H1 (cell line): ENCODE data around the gene EGFLAM. TPM values are rescaled to one million over a fixed set of nuclear protein-coding genes. Genes with fewer than 3 reads are reported as not detected.

Experiments
- CTCF ChIA-PET: fragments of 300-600 bp; sonication (Branson Sonifier 250); formaldehyde crosslinking; loops from one replicate; lab custom pipeline; 2021; ENCODE audit not compliant: partially characterized antibody; lab: Charles Lee
- POLR2A ChIA-PET: fragments of 300-600 bp; sonication (Branson Sonifier 250); formaldehyde crosslinking; loops from one replicate; lab custom pipeline; 2021; ENCODE audit warnings: inconsistent platforms; ENCODE audit not compliant: partially characterized antibody; lab: Charles Lee
- DNase-seq, 2 experiments: peaks; one replicate each; pipeline versions ENCODE4 v3.0.0 to v3.0.0-alpha.2; 2010 to 2022; ENCODE audit warnings: low spot score in 2 of 2, low read depth in 1 of 2, mixed read lengths in 1 of 2
- FAIRE-seq: peaks from 2 replicates; lab custom pipeline; 2011; peaks lifted over from hg19 to GRCh38; lab: Jason Lieb, UNC
- H2AFZ ChIP-seq: 2 replicates; pipeline ENCODE4 v1.8.1; 2012; ENCODE audit warnings: low read length, inconsistent platforms
- H2AK5ac ChIP-seq: 2 replicates; pipeline ENCODE4 v1.6.1; 2013; ENCODE audit warnings: low read depth, low read length
- H2BK120ac ChIP-seq: replicated peaks from 2 replicates; pipeline ENCODE3; 2013; ENCODE audit warnings: low read depth, low read length, inconsistent platforms
- H2BK12ac ChIP-seq: 2 replicates; pipeline ENCODE4 v1.6.1; 2013; ENCODE audit warnings: low read depth, low read length
- H2BK15ac ChIP-seq: 2 replicates; pipeline ENCODE4 v1.6.1; 2013; ENCODE audit warnings: low read length
- H2BK20ac ChIP-seq: 2 replicates; pipeline ENCODE4 v1.6.1; 2013; ENCODE audit warnings: low read length
- H2BK5ac ChIP-seq: 2 replicates; pipeline ENCODE4 v1.6.1; 2013; ENCODE audit warnings: low read depth, low read length
- H3K14ac ChIP-seq: 2 replicates; pipeline ENCODE4 v1.6.1; 2013; ENCODE audit warnings: inconsistent platforms; ENCODE audit not compliant: insufficient read length
- H3K18ac ChIP-seq: 2 replicates; pipeline ENCODE4 v1.6.1; 2013; ENCODE audit warnings: low read length; ENCODE audit errors: extremely low read depth
- H3K23ac ChIP-seq: 2 replicates; pipeline ENCODE4 v1.6.1; 2013; ENCODE audit warnings: inconsistent platforms; ENCODE audit not compliant: insufficient read length
- H3K23me2 ChIP-seq: 2 replicates; pipeline ENCODE4 v1.6.1; 2013; ENCODE audit warnings: low read depth, low read length
- H3K27ac ChIP-seq: 2 replicates; pipeline ENCODE4 v1.6.1; 2011; ENCODE audit warnings: low read depth, low read length, inconsistent platforms
- H3K27me3 ChIP-seq, 4 experiments: replicated peaks in 1 of 4; 1 replicate in 1 of 4; 2 replicates in 3 of 4; pipeline versions ENCODE4 v1.6.1 to v1.8.1; 2011 to 2013; ENCODE audit warnings: low read length in 3 of 4, mild to moderate bottlenecking in 3 of 4, inconsistent platforms in 2 of 4, mixed read lengths in 2 of 4, moderate library complexity in 1 of 4; ENCODE audit not compliant: control insufficient read depth in 3 of 4, insufficient read depth in 3 of 4; ENCODE audit errors: extremely low read depth in 1 of 4
- H3K36me3 ChIP-seq, 4 experiments: 2 replicates each; pipeline versions ENCODE4 v1.6.1 to v1.8.1; 2011 to 2013; ENCODE audit warnings: mild to moderate bottlenecking in 4 of 4, low read length in 3 of 4, moderate library complexity in 2 of 4, control low read depth in 1 of 4, inconsistent platforms in 1 of 4; ENCODE audit not compliant: insufficient read depth in 4 of 4, control insufficient read depth in 2 of 4
- H3K4ac ChIP-seq: replicated peaks from 2 replicates; pipeline ENCODE3; 2013; ENCODE audit warnings: low read length, low read depth, mixed read lengths, inconsistent platforms; ENCODE audit not compliant: insufficient read length
- H3K4me1 ChIP-seq, 4 experiments: replicated peaks in 1 of 4; 1 replicate in 1 of 4; 2 replicates in 3 of 4; pipeline versions ENCODE4 v1.6.1 to v1.8.1; 2011 to 2013; ENCODE audit warnings: low read length in 3 of 4, inconsistent platforms in 2 of 4, mixed read lengths in 1 of 4; ENCODE audit not compliant: insufficient read depth in 4 of 4, control insufficient read depth in 3 of 4
- H3K4me2 ChIP-seq, 2 experiments: 2 replicates each; pipeline versions ENCODE4 v1.6.1 to v1.8.1; 2011 to 2013; ENCODE audit warnings: low read depth in 2 of 2, low read length in 2 of 2, control low read depth in 1 of 2, inconsistent platforms in 1 of 2, mild to moderate bottlenecking in 1 of 2; ENCODE audit not compliant: insufficient read depth in 1 of 2
- H3K4me3 ChIP-seq, 4 experiments: fragments of 200-600, 300-600 bp in 1 of 4; sonication (generic), shearing (Covaris generic), sonication (Bioruptor Twin) in 1 of 4; 2 replicates each; pipeline versions ENCODE4 v1.5.1 to v1.8.1; 2011 to 2016; ENCODE audit warnings: low read length in 4 of 4, low read depth in 3 of 4, control low read depth in 2 of 4, inconsistent platforms in 2 of 4, mild to moderate bottlenecking in 2 of 4, mixed read lengths in 1 of 4, moderate library complexity in 1 of 4; ENCODE audit not compliant: insufficient read depth in 2 of 4; ENCODE audit errors: extremely low read depth in 1 of 4
- H3K56ac ChIP-seq: replicated peaks from 2 replicates; pipeline ENCODE3; 2013; ENCODE audit warnings: low read depth, mild to moderate bottlenecking, mixed read lengths, low read length, inconsistent platforms; ENCODE audit not compliant: insufficient read length
- H3K79me1 ChIP-seq: 2 replicates; pipeline ENCODE4 v1.6.1; 2013; ENCODE audit warnings: low read depth, low read length, control low read depth
- H3K79me2 ChIP-seq, 2 experiments: 2 replicates each; pipeline versions ENCODE4 v1.6.1 to v1.8.1; 2012 to 2013; ENCODE audit warnings: low read length in 2 of 2, mild to moderate bottlenecking in 2 of 2, inconsistent platforms in 1 of 2; ENCODE audit not compliant: insufficient read depth in 2 of 2, control insufficient read depth in 1 of 2
- H3K9ac ChIP-seq, 4 experiments: replicated peaks in 1 of 4; 1 replicate in 1 of 4; 2 replicates in 3 of 4; pipeline versions ENCODE4 v1.6.1 to v1.8.1; 2011 to 2013; ENCODE audit warnings: low read depth in 3 of 4, low read length in 3 of 4, control low read depth in 2 of 4, mild to moderate bottlenecking in 2 of 4, moderate library complexity in 2 of 4, inconsistent platforms in 1 of 4; ENCODE audit errors: extremely low read depth in 1 of 4
- H3K9me3 ChIP-seq, 2 experiments: 2 replicates each; pipeline versions ENCODE4 v1.6.1 to v1.8.1; 2012 to 2013; ENCODE audit warnings: mild to moderate bottlenecking in 2 of 2, moderate library complexity in 2 of 2, control low read depth in 1 of 2, inconsistent platforms in 1 of 2, low read depth in 1 of 2, low read length in 1 of 2, mixed read lengths in 1 of 2; ENCODE audit not compliant: insufficient read depth in 2 of 2
- H4K20me1 ChIP-seq, 2 experiments: replicated peaks in 1 of 2; 2 replicates each; pipeline versions ENCODE3 to v1.8.1; 2011 to 2013; ENCODE audit warnings: inconsistent platforms in 2 of 2, low read length in 2 of 2, mild to moderate bottlenecking in 1 of 2; ENCODE audit not compliant: insufficient read depth in 2 of 2, control insufficient read depth in 1 of 2
- H4K5ac ChIP-seq: 2 replicates; pipeline ENCODE4 v1.6.1; 2013; ENCODE audit warnings: low read length, low read depth, mixed read lengths, inconsistent platforms; ENCODE audit not compliant: insufficient read length
- H4K8ac ChIP-seq: 2 replicates; pipeline ENCODE4 v1.8.0; 2013; ENCODE audit warnings: mild to moderate bottlenecking, moderate library complexity, low read length, inconsistent platforms; ENCODE audit not compliant: insufficient read depth; ENCODE audit errors: extremely low read depth
- H4K91ac ChIP-seq: replicated peaks from 2 replicates; pipeline ENCODE3; 2013; ENCODE audit warnings: low read length, mixed read lengths, inconsistent platforms; ENCODE audit not compliant: insufficient read length
- ASH2L ChIP-seq: fragments of 200-600, 300-600 bp; sonication (generic); IDR thresholded peaks from one replicate; pipeline ENCODE4 v1.7.1; 2017; ENCODE audit warnings: low read length
- BCL11A ChIP-seq, 2 experiments: IDR thresholded peaks; one replicate each; pipeline ENCODE4 v1.6.1; 2011; ENCODE audit warnings: low read depth in 2 of 2, low read length in 2 of 2, mild to moderate bottlenecking in 2 of 2
- CBX5 ChIP-seq: fragments of 300-800, 300-1000 bp; sonication (generic); IDR thresholded peaks from 2 replicates; pipeline ENCODE4 v1.7.1; 2016; ENCODE audit warnings: antibody characterized with exemption, low read length, low read depth
- EGR1 ChIP-seq: IDR thresholded peaks from 2 replicates; pipeline ENCODE4 v1.6.1; 2011; ENCODE audit warnings: low read depth, low read length, borderline replicate concordance
- GABPA ChIP-seq: IDR thresholded peaks from 2 replicates; pipeline ENCODE4 v1.6.1; 2011; ENCODE audit warnings: mild to moderate bottlenecking, low read length, moderate library complexity, borderline replicate concordance; ENCODE audit not compliant: insufficient read depth
- HDAC6 ChIP-seq: IDR thresholded peaks from one replicate; pipeline ENCODE4 v1.7.1; 2012; ENCODE audit warnings: low read depth, mild to moderate bottlenecking, inconsistent platforms, low read length, moderate library complexity
- NRF1 ChIP-seq: IDR thresholded peaks from 2 replicates; pipeline ENCODE4 v1.6.1; 2011; ENCODE audit warnings: mild to moderate bottlenecking, low read depth, low read length, improper control_type of control experiment
- RBBP5 ChIP-seq: IDR thresholded peaks from 2 replicates; pipeline ENCODE4 v1.7.1; 2012; ENCODE audit warnings: low read depth, mild to moderate bottlenecking, inconsistent platforms, low read length, moderate library complexity, borderline replicate concordance
- SAP30 ChIP-seq: fragments of 300-600 bp; sonication (generic); IDR thresholded peaks from 2 replicates; pipeline ENCODE4 v1.7.1; 2012; ENCODE audit warnings: low read length, moderate library complexity, mild to moderate bottlenecking, inconsistent platforms; ENCODE audit not compliant: insufficient read depth, insufficient replicate concordance
- TAF7 ChIP-seq: optimal IDR thresholded peaks from 2 replicates; pipeline ENCODE3; 2011; ENCODE audit warnings: low read depth, mild to moderate bottlenecking, inconsistent platforms, low read length, moderate library complexity, borderline replicate concordance
- TBP ChIP-seq: IDR thresholded peaks from 2 replicates; pipeline ENCODE4 v1.6.1; 2011; ENCODE audit warnings: low read depth, low read length, improper control_type of control experiment
- TCF12 ChIP-seq: IDR thresholded peaks from 2 replicates; pipeline ENCODE4 v1.6.1; 2011; ENCODE audit warnings: low read depth, mild to moderate bottlenecking, low read length
- YY1 ChIP-seq: IDR thresholded peaks from 2 replicates; pipeline ENCODE4 v1.6.1; 2011; ENCODE audit warnings: low read depth, mild to moderate bottlenecking, low read length
- ZNF274 ChIP-seq: IDR thresholded peaks from 2 replicates; pipeline ENCODE4 v1.7.0; 2012; ENCODE audit warnings: low read length, borderline replicate concordance; ENCODE audit errors: extremely low read depth
- WGBS, 2 experiments: shearing (Covaris generic) in 1 of 2; methylation state at CpG; one replicate each; pipeline versions ENCODE4 v1.1.6 to v1.1.7; 2013 to 2015; ENCODE audit warnings: low lambda C conversion rate in 2 of 2, mixed read lengths in 2 of 2, inconsistent platforms in 1 of 2, low coverage in 1 of 2, missing lambda C conversion rate in 1 of 2; ENCODE audit not compliant: insufficient replicate concordance in 2 of 2, insufficient coverage in 1 of 2, insufficient read length in 1 of 2; ENCODE audit errors: extremely low coverage in 1 of 2, missing lambda C conversion rate in 1 of 2; 5-methylcytosine and 5-hydroxymethylcytosine counted together
- polyA plus RNA-seq, 7 experiments: library from polyadenylated mRNA; depleted of rRNA in 3 of 7; stranded (reverse) in 5 of 7; unstranded in 2 of 7; fragments of >200 nt in 5 of 7; fragments of 200-250 nt in 2 of 7; gene quantifications; 1 replicate in 5 of 7; 2 replicates in 1 of 7; 4 replicates in 1 of 7; pipeline versions ENCODE4 v1.2.1 to v1.2.3, GENCODE V29; 2011 to 2013; ENCODE audit warnings: missing spikeins in 2 of 7, mixed read lengths in 2 of 7
- total RNA-seq: library from RNA; stranded (reverse); fragmentation: NEBNext Ultra II Directional; extraction: Animal tissue kit (Norgen Biotek cat#: 25700); gene quantifications from 2 replicates; pipeline ENCODE4 v1.2.1, GENCODE V29; 2021
- TF ChIP-seq, protein P1 (sequence below): IDR thresholded peaks from 2 replicates; pipeline ENCODE4 v1.6.1; 2011; ENCODE audit warnings: low read depth, mild to moderate bottlenecking, low read length; ENCODE audit not compliant: insufficient read depth

EGFLAM gene
- total and polyA plus RNA-seq, 2 of the 8 experiments (the other 6 are each of a cell fraction or from before 2014, with no cell fraction given), result 0.20 to 0.24 TPM

DNA sequence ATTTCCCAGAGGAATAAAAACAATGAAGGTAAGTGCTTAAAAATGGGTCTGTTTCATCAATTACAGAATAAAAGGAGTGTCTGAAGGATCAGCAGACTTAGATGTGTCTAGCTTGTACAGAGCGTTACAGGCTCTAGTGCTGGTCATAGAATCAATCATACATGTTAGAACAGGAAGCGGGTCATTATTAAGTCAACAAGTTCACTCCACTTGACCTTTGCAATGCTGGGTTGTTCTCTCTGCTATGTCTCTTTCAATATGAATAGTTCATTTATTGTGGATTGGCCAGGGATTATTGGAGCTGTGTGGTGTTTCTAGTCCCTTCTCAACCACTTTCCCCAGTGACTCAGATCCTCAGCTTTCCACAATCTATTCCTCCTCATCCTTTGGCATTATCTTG lies 20.7 kb upstream of the EGFLAM start:
- Histone ChIP-seq H3K4ac (no peak overlapping the region), H3K18ac (no peak overlapping the region), H3K4me1 (no peaks in the 10 kb centered on the region), H4K91ac (no peak overlapping the region), H3K23me2 (no peaks in the 10 kb centered on the region), H3K27me3 (no peaks in the 10 kb centered on the region), H4K20me1 (no peaks in the 10 kb centered on the region), H2AFZ (no peak overlapping the region), H3K27ac (no peak overlapping the region), H3K56ac (no peak overlapping the region), H3K23ac (no peak overlapping the region), H3K14ac (no peak overlapping the region), H3K36me3 (no peaks in the 10 kb centered on the region), H3K4me3 (no peak overlapping the region), H4K8ac (no peak overlapping the region), H2BK5ac (no peak overlapping the region), H2AK5ac (no peak overlapping the region), H2BK20ac (no peak overlapping the region), H2BK120ac (no peak overlapping the region), H3K79me1 (no peaks in the 10 kb centered on the region), H3K79me2 (no peaks in the 10 kb centered on the region), H3K9me3 (peaks cover 2 to 7% of the 10 kb centered on the region in 2 experiments; a peak in 1 of 4 replicates), H2BK12ac (no peak overlapping the region), H4K5ac (no peak overlapping the region), H3K9ac (no peak overlapping the region), H2BK15ac (no peak overlapping the region), H3K4me2 (no peak overlapping the region)
- DNase-seq, result no peak
- ChIA-PET POLR2A (no interaction called here), CTCF (interaction anchor here (0.6 to 2.4 kb wide), 3 partner anchors 9 to 369 kb away, joined by 3 to 10 read pairs (median 3); no protein-coding TSS in a partner anchor)
- WGBS, 2 experiments, result 48% methylated on average over 2 of the region's 2 CpGs; no CpG with 5 or more reads in 1 of the 2 experiments
- FAIRE-seq, result no peak
- no peak for TF ChIP-seq EGR1
- no peak for TF ChIP-seq TBP
- no peak for TF ChIP-seq YY1
- TF ChIP-seq HDAC6, result no peak
- no peak for TF ChIP-seq TAF7
- TF ChIP-seq, protein P1, sequence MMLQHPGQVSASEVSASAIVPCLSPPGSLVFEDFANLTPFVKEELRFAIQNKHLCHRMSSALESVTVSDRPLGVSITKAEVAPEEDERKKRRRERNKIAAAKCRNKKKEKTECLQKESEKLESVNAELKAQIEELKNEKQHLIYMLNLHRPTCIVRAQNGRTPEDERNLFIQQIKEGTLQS, result no peak
- no peak for TF ChIP-seq ASH2L
- no peak for TF ChIP-seq NRF1
- TF ChIP-seq SAP30, result no peak
- no peak for TF ChIP-seq ZNF274
- TF ChIP-seq BCL11A (IDR thresholded peaks at IDR 0.05; ENCODE audit: low read depth in 2 of 2, low read length in 2 of 2), result no peak
- no peak for TF ChIP-seq TCF12
- no peak for TF ChIP-seq CBX5
- TF ChIP-seq RBBP5, result no peak
- TF ChIP-seq GABPA, result no peak
